Measurements from ENCODE around the gene B3GLCT. TPM values are rescaled to one million over a fixed set of nuclear protein-coding genes. Genes with fewer than 3 reads are reported as not detected.

Gene B3GLCT
- total and polyA plus RNA-seq, 2 donors (not counting 3 experiments of a cell fraction or from before 2014, with no cell fraction given): 5.2 to 14.6 TPM

DNA sequence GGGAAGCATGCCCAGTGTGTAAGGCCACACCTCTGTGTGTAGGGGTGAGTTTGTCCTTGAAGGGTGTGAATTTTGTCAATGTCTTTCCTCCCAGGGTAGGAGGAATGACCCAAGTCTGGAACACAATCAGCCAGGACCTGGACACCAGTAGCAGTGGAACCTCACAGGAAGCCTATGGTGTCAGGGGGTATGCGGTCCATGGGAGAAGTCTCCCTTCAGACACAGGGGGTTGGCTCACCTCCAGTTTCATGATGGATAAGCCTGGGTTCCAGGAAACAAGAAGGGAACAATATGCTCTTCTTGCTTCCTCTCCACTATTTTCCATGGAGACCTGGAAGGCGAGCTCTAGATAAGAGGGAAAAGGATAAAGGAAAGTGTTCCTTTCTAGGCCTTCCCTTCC lies 23.9 kb downstream of the B3GLCT start:
- no peaks in the 10 kb centered on the region for H4K20me1 ChIP-seq (replicated peaks; ENCODE audit: control insufficient read depth, extremely low read depth, insufficient read depth, low read length)
- ChIA-PET CTCF (interaction anchor here (1.0 to 6.1 kb wide), 2 partner anchors 12 to 13 kb away, joined by 3 to 28 read pairs; no protein-coding TSS in a partner anchor), POLR2A (no interaction called here)
- no peaks in the 10 kb centered on the region for H3K79me2 ChIP-seq (ENCODE audit: control insufficient read depth, insufficient read depth, low read length)
- no peaks in the 10 kb centered on the region for H3K36me3 ChIP-seq (ENCODE audit: control insufficient read depth in 2 of 2, extremely low read depth in 1 of 2, insufficient read depth in 2 of 2, low read length in 2 of 2)
- H3K9me1 ChIP-seq (replicated peaks; ENCODE audit: control insufficient read depth, extremely low read depth, insufficient read depth, low read length): no peaks in the 10 kb centered on the region
- DNase-seq (ENCODE audit: low read depth, low spot score) (no peak), FAIRE-seq (no peak)
- H3K9ac ChIP-seq (replicated peaks; ENCODE audit: extremely low read depth, insufficient read depth, low read length): no peak overlapping the region
- H3K27me3 ChIP-seq (ENCODE audit: control insufficient read depth in 2 of 2, insufficient read depth in 2 of 2, low read length in 2 of 2): no peaks in the 10 kb centered on the region
- BruUV-seq (replicated peaks): no TSS peak
- intact Hi-C loops (cut with micrococcal nuclease): no loop called here
- TF ChIP-seq, protein P1, sequence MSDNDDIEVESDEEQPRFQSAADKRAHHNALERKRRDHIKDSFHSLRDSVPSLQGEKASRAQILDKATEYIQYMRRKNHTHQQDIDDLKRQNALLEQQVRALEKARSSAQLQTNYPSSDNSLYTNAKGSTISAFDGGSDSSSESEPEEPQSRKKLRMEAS (IDR thresholded peaks at IDR 0.05; ENCODE audit: insufficient read depth, insufficient read length): no peak
- TF ChIP-seq GATA2 (IDR thresholded peaks at IDR 0.05; ENCODE audit: insufficient read depth, insufficient read length, low read depth, low read length) (no peak), MYC (IDR thresholded peaks at IDR 0.05; ENCODE audit: low read depth, low read length) (no peak), POLR2A (IDR thresholded peaks at IDR 0.05; ENCODE audit: low read depth, low read length) (no peak), FOS (IDR thresholded peaks at IDR 0.05; ENCODE audit: borderline replicate concordance, insufficient read depth, low read length) (no peak), EZH2 (IDR thresholded peaks at IDR 0.05; ENCODE audit: borderline replicate concordance, low read depth, low read length, severe bottlenecking) (no peak), JUN (IDR thresholded peaks at IDR 0.05; ENCODE audit: borderline replicate concordance, insufficient read depth, insufficient read length, low read depth) (no peak), POLR2AphosphoS5 (IDR thresholded peaks at IDR 0.05; ENCODE audit: insufficient read depth, low read depth, low read length) (no peak)
- TF ChIP-seq, protein P2, sequence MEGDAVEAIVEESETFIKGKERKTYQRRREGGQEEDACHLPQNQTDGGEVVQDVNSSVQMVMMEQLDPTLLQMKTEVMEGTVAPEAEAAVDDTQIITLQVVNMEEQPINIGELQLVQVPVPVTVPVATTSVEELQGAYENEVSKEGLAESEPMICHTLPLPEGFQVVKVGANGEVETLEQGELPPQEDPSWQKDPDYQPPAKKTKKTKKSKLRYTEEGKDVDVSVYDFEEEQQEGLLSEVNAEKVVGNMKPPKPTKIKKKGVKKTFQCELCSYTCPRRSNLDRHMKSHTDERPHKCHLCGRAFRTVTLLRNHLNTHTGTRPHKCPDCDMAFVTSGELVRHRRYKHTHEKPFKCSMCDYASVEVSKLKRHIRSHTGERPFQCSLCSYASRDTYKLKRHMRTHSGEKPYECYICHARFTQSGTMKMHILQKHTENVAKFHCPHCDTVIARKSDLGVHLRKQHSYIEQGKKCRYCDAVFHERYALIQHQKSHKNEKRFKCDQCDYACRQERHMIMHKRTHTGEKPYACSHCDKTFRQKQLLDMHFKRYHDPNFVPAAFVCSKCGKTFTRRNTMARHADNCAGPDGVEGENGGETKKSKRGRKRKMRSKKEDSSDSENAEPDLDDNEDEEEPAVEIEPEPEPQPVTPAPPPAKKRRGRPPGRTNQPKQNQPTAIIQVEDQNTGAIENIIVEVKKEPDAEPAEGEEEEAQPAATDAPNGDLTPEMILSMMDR (IDR thresholded peaks at IDR 0.05; ENCODE audit: extremely low read depth in 1 of 2, insufficient read depth in 1 of 2, low read depth in 1 of 2, low read length in 2 of 2): no peak
- no peak overlapping the region for H3K27ac ChIP-seq (ENCODE audit: insufficient read depth, low read depth, low read length)
- H3K4me2 ChIP-seq (ENCODE audit: insufficient read depth, low read length): no peak overlapping the region
- dilution Hi-C loops (cut with MboI; ENCODE audit: extremely low pct_ligation_motif_present, low sequenced_read_pairs): no loop called here
- no peak overlapping the region for H2AFZ ChIP-seq (ENCODE audit: low read depth, low read length)
- H3K9me3 ChIP-seq (replicated peaks; ENCODE audit: control insufficient read depth, insufficient read depth, low read length): no peaks in the 10 kb centered on the region
- H3K4me1 ChIP-seq (ENCODE audit: control insufficient read depth, extremely low read depth, insufficient read depth, low read length): no peaks in the 10 kb centered on the region
- H3K4me3 ChIP-seq (replicated peaks in 1 of 3; ENCODE audit: insufficient read depth in 1 of 3, low read depth in 1 of 3, low read length in 3 of 3): no peak overlapping the region

All from endothelial cell of umbilical vein (primary cell).